ENCODE measurements around the gene EIF4B. TPM values are rescaled to one million over a fixed set of nuclear protein-coding genes. Genes with fewer than 3 reads are reported as not detected.

EIF4B gene
- total RNA-seq, 1 donor from 2014 or later = 629 TPM

- Mint-ChIP-seq H3K27me3 (ENCODE audit: unreplicated experiment) (peaks cover 3% of the 10 kb centered on the region), H3K9me3 (ENCODE audit: unreplicated experiment) (no peaks in the 10 kb centered on the region), H3K4me1 (ENCODE audit: unreplicated experiment) (peaks cover 9% of the 10 kb centered on the region), H3K4me3 (ENCODE audit: unreplicated experiment) (peak overlapping the region; percentile 23), H3K27ac (ENCODE audit: unreplicated experiment) (no peak overlapping the region), H3K36me3 (ENCODE audit: low read depth, unreplicated experiment) (no peaks in the 10 kb centered on the region)
- DNase-seq (ENCODE audit: low spot score) = no peak
- no peak for TF ChIP-seq CTCF (IDR thresholded peaks at IDR 0.05; ENCODE audit: unreplicated experiment)
Observed at GRCh38 chr12:52969166-52969795, 37.0 kb upstream of the EIF4B start.

- H3K27me3 Mint-ChIP-seq (ENCODE audit: unreplicated experiment) = peaks cover 3% of the 10 kb centered on the region
- peaks cover 14% of the 10 kb centered on the region for H3K4me1 Mint-ChIP-seq (ENCODE audit: unreplicated experiment)
- H3K9me3 Mint-ChIP-seq (ENCODE audit: unreplicated experiment) = no peaks in the 10 kb centered on the region
- no peak overlapping the region for H3K4me3 Mint-ChIP-seq (ENCODE audit: unreplicated experiment)
- no peak for TF ChIP-seq CTCF (IDR thresholded peaks at IDR 0.05; ENCODE audit: unreplicated experiment)
- DNase-seq (ENCODE audit: low spot score) = no peak
- H3K36me3 Mint-ChIP-seq (ENCODE audit: low read depth, unreplicated experiment) = no peaks in the 10 kb centered on the region
- no peak overlapping the region for H3K27ac Mint-ChIP-seq (ENCODE audit: unreplicated experiment)
Observed at GRCh38 chr12:52969828-52970569, 36.3 kb upstream of the EIF4B start.

- H3K4me3 Mint-ChIP-seq (ENCODE audit: unreplicated experiment) = no peak overlapping the region
Observed at GRCh38 chr12:52971679-52972329, 34.5 kb upstream of the EIF4B start.

DNA sequence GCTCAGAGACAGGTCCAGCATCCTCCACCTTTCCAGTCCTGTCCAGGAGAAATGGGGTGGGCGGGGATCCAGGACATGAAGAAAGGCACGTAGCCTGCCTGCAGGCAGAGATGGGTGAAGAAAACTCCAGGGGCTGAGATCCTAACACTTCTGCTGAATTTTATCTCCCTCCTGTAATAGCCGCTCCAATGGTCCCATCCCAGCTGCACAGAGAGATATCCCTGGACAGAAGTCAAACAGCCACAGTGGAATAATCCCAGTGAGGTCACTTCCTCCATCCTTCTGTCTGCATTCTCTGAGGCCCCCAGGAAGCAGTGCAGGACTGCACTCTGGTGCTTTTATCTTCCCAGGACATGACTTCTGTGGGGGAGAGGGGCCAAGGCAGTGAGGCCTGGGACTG is 31.1 kb upstream of the EIF4B start:
- no peak overlapping the region for H3K27ac Mint-ChIP-seq (ENCODE audit: unreplicated experiment)
- DNase-seq (ENCODE audit: low spot score) = no peak
- TF ChIP-seq CTCF (IDR thresholded peaks at IDR 0.05; ENCODE audit: unreplicated experiment) = no peak
- H3K36me3 Mint-ChIP-seq (ENCODE audit: low read depth, unreplicated experiment) = no peaks in the 10 kb centered on the region
- H3K27me3 Mint-ChIP-seq (ENCODE audit: unreplicated experiment) = peaks cover 6% of the 10 kb centered on the region
- H3K4me1 Mint-ChIP-seq (ENCODE audit: unreplicated experiment) = peaks cover 21% of the 10 kb centered on the region
- H3K4me3 Mint-ChIP-seq (ENCODE audit: unreplicated experiment) = no peak overlapping the region
- H3K9me3 Mint-ChIP-seq (ENCODE audit: unreplicated experiment) = no peaks in the 10 kb centered on the region

More at GRCh38 chr12:52971679-52972329, 34.5 kb upstream of the EIF4B start:
- H3K27ac Mint-ChIP-seq (ENCODE audit: unreplicated experiment) = no peak overlapping the region
- H3K4me1 Mint-ChIP-seq (ENCODE audit: unreplicated experiment) = peaks cover 26% of the 10 kb centered on the region
- TF ChIP-seq CTCF (IDR thresholded peaks at IDR 0.05; ENCODE audit: unreplicated experiment) = no peak
- peaks cover 5% of the 10 kb centered on the region for H3K27me3 Mint-ChIP-seq (ENCODE audit: unreplicated experiment)
- no peaks in the 10 kb centered on the region for H3K36me3 Mint-ChIP-seq (ENCODE audit: low read depth, unreplicated experiment)
- no peaks in the 10 kb centered on the region for H3K9me3 Mint-ChIP-seq (ENCODE audit: unreplicated experiment)
- no peak for DNase-seq (ENCODE audit: low spot score)
